ENCODE measurements around the gene CCDC74A.
"Not testable (repeated sequence)": the region's sequence is repeated elsewhere in the genome, so short reads cannot be mapped to it uniquely, and the experiment has no call there.

The CCDC74A gene

DNA sequence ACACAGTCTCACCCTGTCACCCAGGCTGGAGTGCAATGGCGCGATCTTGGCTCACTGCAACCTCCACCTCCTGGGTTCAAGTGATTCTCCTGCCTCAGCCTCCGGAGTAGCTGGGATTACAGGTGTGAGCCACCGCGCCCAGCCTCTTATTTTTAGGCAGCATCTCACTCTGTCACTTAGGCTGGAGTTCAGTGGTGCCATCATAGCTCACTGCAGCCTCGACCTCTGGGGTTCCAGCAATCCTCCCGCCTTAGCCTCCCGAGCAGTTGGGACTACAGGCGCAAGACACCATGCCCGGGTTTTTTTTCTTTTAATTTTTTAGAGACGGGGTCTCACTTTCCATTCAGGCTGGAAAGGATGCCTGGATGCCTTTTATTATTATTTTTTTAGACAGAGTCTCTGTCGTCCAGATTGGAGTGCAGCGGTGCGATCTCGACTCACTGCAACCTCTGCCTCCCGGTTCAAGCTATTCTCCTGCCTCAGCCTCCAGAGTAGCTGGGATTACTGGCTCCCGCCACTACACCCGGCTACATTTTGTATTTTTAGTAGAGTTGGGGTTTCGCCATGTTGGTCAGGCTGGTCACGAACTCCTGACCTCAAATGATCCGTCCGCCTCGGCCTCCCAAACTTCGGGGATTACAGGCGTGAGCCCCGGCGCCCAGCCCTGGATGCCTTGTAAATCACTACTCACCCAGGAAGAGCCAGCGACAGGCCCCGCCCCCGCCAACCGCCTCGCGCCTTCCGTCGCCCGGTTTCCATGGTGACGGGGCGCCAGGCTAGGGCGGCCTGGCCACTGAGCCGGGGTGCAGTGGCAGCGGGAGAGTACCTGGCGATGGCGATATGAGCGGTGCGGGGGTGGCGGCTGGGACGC is at the start of gene CCDC74A:
TSS of gene CCDC74A (plus strand) at position 758 of the 871 bp plus-strand sequence. CDS start at position 841, 83 bp downstream.
- DNase-seq: not testable (repeated sequence)

DNA sequence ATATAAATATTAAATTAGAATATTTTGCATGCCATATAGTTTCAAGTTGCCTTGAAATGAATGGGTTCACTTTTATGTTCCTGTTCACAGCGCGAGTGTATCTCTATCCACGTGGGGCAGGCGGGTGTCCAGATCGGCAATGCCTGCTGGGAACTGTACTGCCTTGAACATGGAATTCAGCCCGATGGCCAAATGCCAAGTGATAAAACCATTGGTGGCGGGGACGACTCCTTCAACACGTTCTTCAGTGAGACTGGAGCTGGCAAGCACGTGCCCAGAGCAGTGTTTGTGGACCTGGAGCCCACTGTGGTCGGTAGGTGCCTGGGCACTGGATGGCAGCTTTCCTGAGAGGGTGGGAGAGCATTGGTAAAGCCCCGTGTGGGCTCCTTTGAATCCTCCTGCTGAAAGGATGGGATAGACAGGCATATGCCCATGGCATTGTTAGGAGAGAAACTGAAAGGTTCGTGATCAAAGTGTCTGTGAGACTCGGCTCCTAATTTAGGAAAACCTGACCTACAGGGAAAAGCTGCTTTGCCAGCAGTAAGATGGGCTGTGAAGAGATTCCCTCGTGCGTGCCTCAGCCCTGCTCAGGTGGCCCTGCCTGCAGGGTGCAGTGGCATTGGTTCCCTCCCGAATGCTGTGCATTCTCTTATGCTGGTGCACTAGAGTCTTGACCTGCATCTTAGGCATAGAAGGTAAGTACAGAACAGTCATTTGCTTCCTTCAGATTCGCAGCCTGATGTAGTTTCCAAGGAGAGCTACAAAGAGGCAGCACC is 49.4 kb upstream of the CCDC74A start:
- not testable (repeated sequence) for DNase-seq

DNA sequence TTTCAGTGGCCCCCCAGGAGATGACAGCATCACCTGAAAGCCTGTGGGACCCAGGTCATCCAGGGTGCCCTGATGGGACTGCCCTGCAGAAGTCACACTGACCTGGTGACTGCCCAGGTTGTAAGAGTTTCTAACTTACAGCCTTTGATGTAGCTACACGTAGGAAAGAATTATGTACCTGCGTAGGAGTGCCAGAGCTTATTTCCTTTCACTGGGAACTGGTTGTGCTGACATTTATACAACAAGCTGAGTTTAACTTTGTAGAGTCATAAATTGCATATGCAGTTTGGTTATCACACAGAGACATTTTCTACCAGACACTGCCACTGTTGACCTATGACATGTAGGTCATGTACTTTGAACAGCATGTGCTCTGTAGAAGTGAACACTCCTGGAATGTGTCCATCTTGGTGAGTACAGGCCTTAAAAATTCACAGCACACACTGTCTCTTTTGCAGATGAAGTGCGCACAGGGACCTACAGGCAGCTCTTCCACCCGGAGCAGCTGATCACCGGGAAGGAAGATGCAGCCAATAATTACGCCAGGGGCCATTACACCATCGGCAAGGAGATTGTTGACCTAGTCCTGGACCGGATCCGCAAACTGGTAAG is 48.7 kb upstream of the CCDC74A start:
- DNase-seq: not testable (repeated sequence)

DNA sequence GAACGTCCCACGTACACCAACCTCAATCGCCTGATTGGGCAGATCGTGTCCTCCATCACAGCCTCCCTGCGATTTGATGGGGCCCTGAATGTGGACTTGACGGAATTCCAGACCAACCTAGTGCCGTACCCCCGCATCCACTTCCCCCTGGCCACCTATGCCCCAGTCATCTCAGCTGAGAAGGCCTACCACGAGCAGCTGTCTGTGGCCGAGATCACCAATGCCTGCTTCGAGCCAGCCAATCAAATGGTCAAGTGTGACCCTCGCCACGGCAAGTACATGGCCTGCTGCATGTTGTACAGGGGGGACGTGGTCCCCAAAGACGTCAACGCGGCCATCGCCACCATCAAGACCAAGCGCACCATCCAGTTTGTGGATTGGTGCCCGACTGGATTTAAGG is 47.3 kb upstream of the CCDC74A start:
- not testable (repeated sequence) for DNase-seq

DNA sequence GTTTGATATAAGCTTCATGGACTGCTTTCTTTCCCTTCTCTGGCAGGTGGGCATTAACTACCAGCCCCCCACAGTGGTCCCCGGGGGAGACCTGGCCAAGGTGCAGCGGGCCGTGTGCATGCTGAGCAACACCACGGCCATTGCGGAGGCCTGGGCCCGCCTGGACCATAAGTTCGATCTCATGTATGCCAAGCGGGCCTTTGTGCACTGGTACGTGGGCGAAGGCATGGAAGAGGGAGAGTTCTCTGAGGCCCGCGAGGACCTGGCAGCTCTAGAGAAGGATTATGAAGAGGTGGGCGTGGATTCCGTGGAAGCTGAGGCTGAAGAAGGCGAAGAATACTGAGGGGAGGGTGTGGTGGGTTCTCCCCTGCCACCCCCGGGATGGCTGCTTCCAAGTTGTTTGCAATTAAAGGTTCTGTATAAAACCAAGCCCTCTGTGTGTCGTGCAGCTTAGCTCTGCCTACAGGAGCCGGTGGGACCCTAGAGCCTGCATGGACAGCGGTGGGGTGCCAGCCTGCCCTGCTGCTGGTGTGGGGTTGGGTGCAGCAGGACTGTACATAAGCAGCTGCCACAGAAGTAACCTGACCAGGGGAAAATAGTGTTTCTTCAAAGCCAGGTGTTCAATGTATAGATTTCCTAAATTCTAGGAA is 45.1 kb upstream of the CCDC74A start:
- DNase-seq: not testable (repeated sequence)

DNA sequence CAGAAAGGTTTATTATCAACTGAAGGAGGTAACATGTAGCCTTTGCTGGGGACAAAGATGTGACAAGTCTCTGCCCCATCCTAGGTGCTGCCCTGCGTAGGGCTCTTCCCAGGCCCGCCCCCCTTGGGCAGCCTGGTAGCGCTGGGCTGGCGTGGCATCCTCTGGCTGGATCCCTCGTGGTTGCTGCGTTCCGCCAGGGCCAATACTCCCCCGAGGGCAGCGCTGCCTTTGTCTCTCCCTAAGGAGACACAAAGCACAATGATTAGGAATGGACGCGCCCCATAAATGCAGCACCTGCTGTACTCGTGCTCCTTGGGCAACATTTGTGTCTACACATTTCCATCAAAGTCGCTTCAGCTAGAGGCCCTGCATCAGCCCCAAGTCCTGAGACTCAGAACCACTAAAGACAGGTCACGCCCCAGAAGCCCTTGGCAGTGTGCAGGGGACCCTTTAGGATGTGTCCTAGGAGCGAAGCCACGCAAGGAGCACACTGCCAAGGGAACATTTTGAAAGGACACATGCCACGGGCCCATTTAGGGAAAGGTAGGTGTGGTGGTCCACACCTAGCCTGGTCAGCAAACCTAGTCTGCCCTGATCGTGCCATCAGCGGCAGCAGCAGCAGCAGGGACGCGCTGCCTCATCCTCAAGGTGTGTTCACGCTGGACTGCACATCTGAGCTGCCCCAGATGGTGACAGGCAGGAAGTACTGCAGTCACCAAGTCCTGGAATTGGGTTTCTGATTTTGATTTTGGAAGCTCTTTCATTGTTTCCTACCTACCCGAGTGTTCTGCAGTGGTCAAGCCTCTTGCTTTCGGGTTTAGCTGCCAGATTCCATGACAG is 43.5 kb upstream of the CCDC74A start:
- not testable (repeated sequence) for DNase-seq

DNA sequence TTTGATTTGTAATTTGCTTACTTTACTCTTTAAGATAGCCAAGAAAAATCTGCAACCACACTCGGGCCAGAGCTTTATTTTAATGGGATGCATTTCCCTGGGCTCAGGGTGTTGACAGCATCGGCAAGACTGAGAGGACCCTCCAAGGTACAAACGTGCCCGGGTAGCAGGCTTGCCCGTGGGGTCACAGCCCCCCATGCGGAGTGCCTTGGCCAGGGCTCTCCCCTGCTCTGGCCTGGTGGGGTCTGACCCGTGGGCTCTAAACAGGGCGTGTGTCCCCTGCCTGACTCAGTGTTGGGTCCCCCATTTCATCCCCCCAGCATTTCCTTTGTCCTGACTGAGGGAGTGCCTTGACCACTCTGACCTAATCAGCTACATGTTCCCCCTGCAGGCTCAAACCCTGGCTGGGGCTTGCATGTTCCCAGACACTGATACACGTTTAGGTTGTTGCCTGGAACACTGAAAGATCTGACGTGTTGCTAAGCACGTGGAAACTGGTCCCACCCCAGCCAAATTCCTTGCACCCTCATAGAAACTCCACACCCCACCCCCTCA is 42.7 kb upstream of the CCDC74A start:
- not testable (repeated sequence) for DNase-seq

DNA sequence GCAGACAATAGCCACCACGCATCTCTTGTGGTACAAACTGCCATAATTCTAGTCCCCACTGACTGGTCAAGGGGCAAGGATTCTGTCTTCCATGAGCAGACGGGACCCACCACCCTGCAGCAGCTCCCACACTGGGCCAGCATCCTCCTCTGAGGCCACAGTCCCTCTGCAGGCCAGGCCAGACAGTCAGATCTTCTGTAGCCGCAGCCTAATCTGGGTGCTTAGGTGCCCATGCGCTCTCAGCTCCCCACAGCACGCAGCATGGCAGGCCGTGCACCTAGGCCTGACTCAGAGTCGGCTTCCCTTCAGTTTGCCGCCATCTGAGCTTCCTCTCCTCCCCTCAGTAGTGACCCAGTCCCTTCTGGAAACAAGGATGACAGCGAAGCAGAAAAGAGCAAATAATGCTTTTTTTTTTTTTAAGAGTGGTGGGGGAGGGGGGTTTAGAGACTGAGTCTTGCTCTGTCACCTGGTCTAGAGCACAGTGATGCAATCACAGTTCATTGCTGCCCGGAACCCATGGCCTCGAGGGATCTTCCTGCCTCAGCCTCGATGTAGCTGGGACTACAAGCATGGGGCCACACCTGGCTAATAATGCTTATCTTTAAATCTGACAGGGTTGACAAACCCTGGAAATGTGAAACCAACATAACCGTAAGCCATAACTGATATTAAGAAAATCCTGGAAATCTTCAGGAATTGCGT is 41.3 kb upstream of the CCDC74A start:
- DNase-seq: not testable (repeated sequence)

DNA sequence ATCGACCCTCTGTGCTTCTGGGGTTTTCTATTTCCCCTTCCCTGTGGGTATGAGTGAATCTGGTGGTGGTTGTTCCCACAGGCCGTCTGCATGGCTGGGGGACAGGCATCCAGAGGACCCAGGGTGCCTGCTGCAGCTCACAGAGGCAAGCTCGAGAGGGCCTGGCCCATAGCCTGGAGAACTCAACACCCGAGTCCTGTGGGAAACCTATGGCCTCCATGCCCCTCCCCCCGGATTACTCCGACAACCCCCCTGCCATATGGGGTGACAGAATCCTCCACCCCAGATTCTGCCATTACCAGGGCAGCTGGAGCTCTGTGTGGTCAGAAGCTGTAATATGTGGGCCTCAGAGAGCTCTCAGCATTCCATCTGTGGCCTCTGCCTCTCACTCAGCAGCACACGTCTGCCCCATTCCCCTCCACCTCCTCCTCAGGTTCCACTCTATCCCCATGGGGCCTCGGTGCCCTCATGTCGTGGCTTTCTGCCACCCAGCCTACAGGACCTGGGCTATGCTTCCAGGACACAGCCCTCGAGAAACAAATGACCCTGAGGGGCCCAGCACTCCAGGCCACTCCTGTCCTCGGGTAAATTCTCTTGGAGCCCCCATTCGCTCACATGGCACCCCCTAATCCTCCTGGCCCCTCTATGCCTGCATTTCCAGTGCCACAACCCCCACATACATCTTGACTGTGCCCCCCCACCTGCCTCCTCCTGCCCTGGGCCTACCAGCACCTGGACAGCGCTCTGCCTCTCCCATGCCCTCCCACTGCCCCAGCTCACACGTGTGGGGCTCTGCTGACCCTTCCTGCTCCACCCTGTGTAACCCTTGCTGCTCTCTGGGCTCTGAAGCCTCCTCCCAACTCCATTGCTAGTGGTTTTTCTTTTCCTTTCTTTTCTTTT is 39.1 kb upstream of the CCDC74A start:
- no peak for DNase-seq

DNA sequence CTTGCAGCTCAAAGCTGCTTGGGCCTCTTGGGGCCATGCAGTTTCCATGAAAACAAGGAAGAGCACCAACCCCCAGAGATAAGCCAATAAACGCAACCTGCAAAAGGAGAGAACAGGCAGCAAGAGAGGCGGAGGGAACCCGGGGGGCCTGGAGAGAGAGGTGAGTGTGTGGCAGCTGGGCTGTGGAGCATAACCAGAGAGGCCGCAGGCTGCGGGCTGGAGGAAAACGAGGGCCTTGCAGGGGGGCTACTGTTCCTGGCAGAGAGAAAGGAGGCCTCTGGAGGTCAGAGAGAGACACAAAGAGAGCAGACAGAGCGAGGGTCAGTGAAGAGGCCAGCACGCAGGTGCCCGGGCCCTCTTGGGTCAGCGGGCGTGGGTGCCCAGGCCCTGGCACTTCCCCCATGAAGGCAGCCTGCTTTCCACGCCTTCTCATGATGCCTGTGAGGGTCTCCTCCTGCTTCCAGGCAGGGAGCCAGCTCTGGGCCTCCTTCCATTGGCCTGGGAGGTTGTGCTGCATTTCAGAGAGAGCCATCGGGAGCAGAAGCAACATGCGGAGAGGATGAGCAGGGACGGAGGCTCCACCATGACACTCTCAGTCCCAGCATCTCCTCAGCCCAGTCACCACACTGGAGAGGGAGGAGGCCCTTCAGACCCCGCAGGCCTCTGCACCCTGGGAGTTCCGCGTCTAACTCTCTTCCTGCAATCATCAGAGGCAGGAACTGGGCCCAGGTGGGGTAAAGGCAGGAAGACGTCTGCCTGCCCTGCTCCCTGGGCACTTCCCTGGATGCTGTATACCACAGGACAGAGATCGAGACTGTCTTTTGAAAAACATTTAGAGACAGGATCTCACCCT is 36.8 kb upstream of the CCDC74A start:
- not testable (repeated sequence) for DNase-seq

DNA sequence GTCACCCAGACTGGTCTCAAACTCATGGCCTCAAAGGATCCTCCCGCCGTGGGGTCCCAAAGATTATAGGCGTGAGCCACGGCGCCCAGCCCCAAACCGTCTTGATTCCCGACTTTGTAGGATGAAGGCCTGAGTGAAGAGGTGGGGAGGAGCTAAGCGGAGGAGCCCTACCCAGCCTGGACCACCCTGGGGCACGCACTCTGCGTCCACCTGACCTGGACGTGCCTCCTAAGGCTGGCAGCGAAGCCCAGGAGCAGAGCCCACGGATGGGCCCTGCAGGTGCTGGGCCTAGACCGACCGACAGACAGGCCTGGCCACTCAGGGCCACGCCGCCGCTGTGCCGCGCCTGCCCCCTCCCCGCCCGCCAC is 36.2 kb upstream of the CCDC74A start:
- not testable (repeated sequence) for DNase-seq

DNA sequence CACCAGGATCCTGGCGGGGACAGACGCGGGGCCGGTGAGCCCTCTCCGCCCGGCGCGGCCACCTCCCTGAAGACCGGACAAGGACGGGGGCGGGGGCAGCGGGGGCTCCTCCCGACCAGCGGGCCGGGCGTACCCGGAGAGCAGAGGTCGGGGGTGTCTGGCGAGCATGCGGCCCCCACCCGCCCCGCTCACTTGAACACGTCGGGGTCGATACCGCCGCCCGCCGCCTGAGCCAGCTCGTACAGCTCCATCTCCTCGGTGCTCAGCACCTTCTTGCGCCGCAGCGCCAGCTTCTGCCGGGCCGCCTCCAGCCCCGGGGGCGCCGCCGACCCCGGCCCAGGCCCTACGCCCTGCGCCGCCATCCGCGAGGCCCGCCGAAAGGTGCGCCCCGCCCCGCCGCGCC is 35.7 kb upstream of the CCDC74A start, which contains the start of gene MZT2A:
TSS of gene MZT2A (minus strand) at position 383 of the 403 bp plus-strand sequence. CDS start at position 362, 21 bp downstream.
- DNase-seq: not testable (repeated sequence)

DNA sequence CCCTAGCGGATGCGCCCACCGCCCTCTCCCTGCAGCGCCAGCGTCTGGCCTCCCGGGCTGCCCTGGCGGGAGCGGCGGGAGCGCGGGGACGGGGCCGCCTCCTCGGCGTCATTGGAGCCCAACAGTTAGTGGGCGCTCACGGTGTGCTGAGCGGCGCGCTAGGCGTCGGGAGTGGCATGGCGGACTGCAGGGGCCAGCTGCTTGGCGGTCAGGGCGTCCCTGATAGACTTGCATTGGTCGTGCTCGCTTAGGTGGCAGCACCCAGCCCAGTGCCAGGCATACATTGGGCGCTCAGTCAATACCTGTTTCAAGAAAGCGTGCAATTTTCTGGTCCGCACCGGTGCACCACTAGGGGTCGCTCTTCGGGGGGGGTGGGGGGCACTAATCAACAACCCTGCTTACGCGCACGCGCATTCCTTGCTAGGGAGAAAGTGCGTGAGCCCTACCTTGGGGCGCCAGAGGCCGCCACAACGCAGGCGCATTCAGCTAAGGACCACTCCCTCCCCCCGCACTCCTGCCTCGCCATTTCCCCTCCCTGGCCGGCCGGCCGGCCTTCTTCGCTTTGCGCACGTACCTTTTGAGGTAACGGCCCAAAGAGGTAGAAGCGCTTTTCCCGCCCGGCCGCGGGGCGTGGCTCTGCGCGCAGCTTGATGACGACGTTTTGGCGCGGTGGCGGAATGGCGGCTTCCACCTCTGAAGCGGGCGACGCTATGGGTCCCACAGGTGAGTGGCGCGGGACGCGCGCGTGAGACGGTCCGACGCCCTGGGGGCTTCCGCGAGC is 35.1 kb upstream of the CCDC74A start:
- DNase-seq: peak; percentile 91

DNA sequence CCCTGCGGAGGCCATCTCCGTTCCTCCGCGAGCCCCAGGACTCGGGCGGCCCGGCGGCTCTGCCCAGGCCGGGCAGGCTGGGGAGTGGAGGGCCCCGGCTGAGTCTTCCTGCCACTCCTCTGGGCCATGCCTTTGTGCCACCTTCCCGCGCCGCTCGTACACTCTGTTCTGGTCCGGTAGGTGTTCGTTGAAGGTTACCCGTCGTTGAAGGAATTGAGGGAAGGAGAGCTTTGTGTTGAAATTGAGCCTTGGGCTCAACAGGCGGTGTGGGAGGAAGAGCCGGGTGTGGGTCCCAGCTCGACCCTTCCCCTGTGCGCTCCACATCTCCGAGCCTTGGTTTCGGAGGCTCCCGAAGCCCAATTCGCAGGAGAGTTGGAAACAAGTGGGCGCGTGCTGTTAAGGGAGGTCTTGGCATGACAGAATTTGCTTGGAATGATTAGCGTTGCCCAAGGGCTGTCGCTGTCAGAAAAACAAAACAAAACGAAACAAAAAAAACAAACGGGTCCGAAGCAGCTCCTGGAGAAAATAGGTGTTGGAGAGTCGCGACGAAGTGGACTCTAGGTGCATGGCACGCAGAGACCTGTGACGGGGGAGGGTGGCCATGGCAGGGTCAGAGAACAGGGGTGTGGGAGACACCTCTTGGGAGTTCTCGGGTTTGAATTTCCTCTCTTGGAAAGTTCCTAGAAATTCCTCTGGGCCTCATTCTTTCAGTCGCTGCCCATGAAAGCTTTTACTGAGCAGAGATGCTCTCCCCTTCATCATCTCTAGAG is 34.3 kb upstream of the CCDC74A start:
- no peak for DNase-seq

DNA sequence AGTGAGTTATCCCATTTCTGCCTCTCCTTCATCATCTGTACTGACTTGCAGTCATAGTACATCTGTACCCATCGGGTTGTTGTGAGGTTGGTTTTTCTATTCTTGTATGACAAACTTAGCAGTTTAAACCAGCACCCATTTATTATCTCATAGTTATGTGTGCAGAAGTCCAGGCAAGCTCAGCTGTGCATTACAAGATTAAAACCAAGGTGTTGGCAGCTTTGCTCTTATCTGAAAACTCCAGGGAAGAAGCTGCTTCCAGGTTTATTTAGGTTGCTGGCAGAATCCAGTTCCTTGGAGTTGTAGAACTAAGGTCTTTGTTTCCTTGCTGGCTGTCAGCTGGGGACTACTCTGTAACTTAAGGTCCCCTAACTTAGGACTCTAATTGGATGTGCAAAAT is 32.2 kb upstream of the CCDC74A start:
- not testable (repeated sequence) for DNase-seq

DNA sequence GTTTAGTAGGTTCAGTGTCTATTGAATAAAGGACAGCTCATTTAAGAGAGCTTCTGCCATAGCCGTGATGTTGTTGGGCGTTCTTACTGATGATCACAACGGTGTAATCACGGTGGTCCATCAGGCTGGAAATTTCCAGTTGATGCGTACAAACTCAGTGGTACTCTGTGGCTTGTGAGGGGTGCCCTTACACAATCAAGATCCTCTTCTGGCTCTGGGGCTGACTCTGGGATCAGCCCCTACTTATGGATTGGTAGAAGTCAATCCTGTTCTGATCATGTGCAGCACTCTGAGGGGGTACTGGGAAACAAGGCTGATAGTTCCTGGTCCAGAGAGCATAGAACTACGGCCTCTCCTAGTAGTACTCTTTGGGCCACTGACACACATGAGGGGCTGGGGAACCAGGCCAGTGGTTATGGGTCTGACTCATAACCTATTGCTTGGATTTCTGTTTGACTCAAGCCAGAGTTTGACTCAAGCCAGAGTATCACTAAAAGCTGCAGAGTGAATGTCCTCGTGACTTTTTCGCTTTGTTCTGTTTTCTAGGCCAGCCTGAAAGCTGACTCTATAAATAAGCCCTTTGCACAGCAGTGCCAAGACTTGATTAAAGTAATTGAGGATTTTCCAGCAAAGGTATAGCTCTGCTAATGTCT is 29.2 kb upstream of the CCDC74A start:
- not testable (repeated sequence) for DNase-seq
